Measurements from ENCODE around the gene SLC35F4.
"Not testable (repeated sequence)": the region's sequence is repeated elsewhere in the genome, so short reads cannot be mapped to it uniquely, and the experiment has no call there.

Gene SLC35F4

DNA sequence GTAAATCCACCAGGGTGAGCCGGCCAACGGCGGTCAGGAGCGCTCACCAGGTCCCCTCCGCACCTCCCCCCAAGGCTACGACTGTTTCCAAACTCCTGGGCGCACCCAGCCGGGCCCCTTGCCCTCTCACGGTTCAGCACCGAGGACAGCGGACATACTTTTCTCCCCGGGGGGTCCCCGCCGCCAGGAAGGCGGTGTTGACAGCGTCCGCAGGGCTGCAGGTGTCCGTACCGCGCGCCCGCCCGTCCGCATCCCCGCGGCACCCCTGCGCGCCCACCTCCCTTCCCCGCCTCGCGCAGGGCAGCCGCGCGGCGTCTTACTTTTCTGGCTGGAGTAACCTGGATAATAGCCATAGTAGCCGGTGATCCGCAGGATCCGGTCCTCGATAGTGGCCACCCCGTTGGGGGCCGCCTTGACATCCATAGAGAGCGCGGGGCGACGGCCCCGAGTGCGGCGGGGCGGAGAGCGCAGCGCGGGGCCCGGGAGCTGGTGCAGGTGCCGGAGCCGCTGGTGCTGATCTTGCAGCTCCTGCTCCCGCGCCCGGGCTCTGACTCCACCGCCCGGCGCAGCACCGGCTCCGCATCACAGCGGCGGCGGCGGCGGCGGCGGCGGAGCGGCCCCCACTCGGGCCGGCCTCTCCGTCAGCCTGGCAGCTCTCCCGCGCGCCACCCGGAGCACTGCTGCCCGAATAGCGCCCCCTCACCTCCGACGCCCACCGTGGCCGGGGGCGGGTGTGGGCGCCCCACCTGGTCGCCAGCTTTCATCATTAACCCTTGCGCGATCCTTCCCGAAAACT, at the start of gene SLC35F4:
SLC35F4 (minus strand) TSS at position 690 of the 796 bp plus-strand sequence.
- DNase-seq: no peak

DNA sequence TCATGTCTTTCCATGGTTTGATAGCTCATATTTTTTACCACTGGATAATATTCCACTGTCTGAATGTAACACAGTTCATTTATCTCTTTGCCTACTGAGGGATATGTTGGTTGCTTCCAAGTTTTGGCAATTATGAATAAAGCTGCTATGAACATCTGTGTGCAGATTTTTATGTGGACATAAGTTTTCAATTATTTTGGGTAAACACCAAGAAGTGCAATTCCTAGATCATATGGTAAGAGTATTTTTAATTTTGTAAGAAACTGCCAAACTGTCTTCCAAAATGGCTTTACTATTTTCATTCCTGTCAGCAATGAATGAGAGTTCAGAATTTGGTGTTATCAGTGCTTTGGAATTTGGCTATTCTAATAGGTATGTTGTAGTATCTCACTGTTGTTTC, 43.7 kb upstream of the SLC35F4 start:
- no peak for DNase-seq

GRCh38 chr14:57903954-57904353, 38.1 kb upstream of the SLC35F4 start:
- no peak for DNase-seq

DNA sequence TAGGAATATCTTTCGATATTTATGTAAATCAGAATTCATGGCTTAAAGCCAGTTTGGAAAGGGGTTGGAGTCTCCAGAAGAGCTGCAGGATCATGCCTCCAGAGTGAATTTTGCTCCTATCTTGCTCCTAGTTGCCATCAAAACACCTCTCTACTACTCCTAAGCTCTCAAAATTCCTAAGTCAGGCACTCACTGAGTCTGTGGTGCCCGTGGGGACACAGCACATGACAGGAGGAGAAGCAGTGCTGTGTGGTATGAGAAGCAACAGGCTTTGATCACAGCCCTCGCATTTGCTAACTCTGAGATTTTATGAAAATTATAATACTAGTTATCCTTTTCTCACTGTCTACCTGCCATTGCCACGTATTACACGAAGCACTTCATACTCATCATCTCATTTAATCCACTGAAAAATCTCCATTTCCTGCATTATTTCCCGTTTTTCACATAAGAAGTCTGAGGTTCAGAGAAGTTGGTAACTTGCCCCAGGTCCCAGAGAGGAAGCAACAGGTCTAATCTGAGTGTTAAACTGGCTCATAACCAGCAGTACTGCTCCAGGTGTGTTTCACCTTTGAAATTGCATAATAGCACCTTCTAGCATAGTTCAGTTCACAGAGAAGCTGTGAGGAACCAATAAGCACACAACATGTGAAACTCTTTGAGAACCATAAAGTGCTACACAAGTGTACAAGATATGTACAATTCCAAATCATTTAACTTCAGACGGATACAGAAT, 33.1 kb upstream of the SLC35F4 start:
- DNase-seq: no peak

GRCh38 chr14:57897144-57897748, 31.4 kb upstream of the SLC35F4 start:
- DNase-seq: no peak

DNA sequence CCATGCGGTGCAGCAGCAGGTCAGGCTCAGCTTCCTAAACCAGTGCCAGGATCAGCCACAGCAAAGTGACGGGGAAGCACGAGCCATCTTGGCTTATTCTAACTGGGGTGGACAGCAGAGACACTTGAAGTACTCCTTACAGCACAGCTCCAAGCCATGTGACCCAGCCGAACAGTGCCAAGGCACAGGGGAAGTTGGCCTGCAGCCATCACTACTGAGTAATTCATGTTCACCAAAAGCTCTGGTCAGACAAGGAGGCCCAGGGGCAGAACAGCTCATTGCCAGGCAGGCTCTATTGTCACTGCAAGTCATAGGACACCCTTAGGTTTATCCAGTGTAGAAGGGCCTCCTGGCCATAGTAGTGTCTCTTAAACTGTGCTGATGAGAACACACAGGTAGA, 23.4 kb upstream of the SLC35F4 start:
- DNase-seq: no peak

- no peak for DNase-seq
Measured at GRCh38 chr14:57884175-57884574, 18.3 kb upstream of the SLC35F4 start.

DNA sequence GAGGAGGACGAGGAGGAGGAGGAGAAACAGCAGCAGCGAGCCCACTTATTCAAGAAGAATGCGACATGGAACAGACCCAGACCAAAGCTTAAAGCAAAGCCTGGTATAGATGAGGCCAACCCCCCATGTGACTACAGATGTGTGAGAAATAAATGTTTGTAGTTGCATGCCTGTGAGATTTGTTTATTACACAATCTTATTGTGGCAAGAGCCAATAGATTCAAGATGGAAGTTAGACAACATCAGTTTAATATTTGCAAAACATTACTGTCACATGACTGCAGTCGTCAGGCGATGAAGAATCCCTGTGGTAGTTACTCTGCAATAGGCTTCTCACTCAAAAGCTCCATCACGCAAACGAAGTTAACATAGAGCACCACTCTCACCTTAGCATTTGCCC, 17.2 kb upstream of the SLC35F4 start:
- no peak for DNase-seq

DNA sequence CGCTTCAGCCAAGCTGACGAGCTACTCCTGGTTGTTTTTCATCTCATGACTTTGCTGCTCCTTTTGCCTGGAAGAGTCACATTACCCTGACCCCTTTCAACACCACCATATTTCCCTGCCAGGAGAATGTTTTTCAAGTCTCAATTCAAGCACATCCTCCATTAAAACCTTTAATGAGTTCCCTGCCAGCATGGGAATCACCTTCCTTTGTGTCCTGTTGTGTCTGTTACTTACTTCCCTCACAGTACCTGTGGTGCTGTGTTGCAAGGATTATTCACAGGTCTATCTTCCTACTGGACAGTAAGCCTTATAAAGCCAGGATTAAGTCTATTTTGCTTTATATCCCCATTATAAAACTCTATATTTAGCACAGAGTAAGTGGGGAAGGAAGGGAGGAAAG, 13.6 kb upstream of the SLC35F4 start:
- DNase-seq: no peak

DNA sequence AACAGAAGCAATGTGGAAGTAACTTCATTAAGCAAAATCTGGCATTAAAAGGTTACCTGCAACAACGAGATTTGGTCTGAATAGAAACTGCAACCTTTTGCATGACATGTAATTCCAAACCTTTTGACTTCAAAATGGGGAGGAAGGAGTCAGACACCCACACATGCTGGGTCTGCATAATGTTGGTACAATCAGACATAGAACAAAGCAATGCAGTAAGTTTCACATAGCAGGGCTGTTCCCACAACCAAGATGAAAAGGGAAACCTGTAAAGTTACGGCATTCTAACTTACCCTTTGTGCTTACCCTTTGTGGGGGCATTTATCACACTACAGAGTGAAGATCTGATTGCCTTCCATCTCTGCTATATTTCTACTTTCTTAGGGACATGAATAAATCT, 10.1 kb upstream of the SLC35F4 start:
- DNase-seq: no peak

DNA sequence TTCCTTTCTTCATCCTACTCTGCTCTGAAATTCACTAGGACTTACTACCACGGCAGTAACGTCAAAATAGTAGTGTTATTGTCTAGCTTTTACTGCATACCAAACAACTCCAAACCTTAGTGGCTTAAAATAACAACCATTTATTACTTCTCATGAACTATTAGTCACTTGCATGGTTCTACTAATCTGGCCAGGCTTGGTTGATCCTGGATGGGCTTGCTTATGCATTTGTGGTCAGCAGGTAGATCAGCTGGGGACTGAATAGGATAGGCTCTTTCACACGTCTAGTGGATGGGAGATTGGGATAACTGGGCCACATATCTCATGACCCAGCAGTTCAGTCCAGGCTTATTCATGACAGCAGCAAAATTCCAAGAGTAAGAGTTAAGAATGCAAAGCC, 9.4 kb upstream of the SLC35F4 start:
- no peak for DNase-seq

DNA sequence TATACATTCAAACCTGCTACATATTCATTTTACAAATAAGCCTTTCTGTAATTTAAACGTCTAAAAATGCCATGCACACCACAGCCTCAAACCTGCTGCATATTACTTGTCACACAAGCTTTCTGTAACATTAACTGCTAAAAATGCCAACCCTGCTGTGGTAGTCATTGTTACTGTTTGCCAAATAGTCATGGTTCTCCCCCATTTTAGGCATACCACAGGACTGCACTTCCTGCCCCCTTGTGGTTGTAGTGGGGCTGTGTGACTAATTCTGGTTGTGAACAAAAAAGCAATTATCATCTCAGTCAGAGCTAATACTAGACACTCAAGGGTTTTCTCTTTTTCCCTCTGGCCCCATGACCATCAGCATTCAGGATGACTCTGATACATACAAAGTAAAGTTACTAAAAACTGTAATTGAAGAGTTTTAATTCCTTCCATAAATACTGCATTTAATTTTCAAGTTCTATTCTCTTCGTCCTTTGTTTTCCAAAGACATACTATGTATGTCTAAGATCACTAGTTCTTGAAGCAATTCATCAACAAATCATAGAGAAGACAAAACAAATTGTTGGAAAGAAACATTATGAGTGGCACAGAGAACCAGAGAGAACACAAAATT, 5.7 kb upstream of the SLC35F4 start:
- DNase-seq: no peak

DNA sequence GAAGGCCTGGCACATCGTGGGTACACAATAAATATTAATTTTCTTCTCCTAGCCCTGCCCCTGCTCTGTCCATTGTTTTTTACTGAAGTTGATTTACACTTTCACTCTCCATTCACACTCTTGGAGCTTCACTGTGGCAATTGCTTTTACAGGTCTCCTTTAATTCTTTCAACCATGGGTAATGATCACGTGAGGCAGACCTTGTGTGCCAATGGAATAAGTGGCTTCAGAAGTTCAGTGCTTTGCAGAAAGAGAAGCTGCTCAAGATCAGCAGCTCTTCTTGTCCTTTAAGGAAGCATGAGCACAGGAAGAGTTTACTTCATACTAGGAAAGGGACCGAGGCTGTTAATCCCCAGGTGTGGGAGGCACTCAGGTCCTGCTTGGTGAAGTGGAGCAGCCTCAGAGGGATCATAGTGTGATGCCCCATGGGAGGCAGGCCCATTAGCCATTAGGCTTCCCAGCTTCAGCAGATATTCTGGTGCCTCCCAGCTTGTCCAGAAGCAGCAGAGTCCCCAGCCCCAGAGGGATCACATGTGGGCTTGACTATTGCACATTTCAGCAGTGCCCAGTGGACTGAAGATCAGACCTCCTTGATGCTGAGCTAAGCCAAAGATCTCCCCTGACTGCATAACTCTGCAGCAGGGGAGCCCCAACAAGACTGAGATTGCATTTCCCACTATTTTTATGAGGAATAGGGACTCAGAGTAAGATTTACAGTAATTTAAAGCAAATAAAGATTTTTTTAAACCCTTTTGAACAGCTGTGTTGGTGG, 5.0 kb upstream of the SLC35F4 start:
- DNase-seq: no peak

DNA sequence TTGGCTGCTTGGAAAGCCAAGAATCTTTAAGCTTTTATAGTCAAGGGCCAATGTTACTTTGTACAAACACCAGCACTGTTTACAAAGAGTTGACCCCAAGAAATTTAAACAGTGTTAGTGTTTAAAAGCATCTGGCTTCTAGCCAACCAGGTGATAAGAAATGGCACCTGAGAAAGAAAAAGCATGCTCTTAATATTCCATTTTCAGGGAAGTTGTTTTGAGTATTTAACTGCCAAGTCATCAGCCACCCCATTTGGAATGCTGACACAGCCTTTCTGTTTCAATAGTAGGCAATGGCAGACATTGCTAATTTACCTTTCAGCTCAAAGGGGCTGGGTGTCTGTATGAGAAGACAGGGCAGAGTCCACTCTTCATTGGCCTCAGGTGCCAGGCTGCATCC, 3.7 kb upstream of the SLC35F4 start:
- no peak for DNase-seq

DNA sequence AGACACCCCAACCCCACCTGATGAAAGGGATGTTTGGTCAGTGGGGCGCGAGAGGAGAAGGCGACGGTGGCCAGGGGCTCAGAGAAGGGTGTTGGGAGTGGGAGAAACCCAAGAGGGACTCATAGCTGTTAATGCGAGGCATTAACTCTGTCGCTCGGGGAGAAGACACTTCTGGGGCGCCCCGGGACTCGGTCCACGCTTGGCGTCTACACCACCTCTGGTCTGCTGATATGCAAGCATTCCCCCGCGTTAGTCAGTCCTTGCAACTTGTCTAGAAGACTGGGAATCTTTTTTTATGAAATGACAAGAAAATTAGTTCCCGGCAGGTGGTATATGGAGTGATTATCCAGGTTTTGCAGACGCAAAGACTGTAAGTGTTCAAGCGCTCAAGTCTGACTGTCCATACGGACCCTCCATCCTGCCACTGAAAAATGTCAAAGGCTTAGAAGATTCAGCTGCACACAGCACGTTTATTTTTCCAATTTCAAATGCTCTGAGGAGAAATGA, 360 bp upstream of the SLC35F4 start:
- DNase-seq: no peak

GRCh38 chr14:57865066-57865402, 858 bp downstream of the SLC35F4 start:
- no peak for DNase-seq

DNA sequence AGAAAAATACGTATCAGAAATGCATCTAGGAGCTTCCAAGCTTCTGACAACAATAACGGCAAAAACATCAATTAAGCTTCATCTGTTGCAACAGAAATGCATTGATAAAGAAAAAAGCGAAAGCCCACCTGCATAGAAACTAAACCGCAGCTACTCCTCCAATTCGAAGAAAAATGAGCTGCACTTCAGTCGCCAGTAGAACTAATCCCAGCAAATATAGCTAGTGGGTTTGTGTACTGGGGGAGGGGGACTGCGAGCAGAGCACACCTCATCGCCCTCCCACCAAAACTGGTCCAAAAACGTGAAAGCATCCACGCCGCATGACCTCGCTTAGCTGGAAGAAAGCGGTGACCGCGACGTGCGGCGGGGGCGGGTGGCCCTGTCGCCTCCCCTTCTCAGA, 1.2 kb downstream of the SLC35F4 start:
- DNase-seq: no peak

DNA sequence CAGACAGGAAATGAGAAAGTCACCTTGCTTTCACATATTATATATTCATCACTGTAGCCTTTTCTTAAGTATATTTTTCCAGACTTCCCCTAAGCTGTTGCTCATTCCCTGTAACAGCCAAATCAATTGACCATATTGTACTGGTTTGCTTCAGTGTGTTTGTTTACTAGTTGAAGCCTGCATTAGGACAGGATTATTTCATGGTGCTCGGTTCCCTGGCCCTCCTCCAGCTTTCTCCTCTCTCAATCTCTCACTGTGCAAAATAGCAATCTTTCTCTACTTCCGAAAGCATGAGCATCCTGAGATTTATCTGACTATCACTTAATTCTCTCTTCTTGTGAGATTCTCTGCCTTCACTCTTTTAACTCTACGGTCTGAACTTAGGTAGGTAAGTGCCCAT, 2.4 kb downstream of the SLC35F4 start:
- DNase-seq: no peak

DNA sequence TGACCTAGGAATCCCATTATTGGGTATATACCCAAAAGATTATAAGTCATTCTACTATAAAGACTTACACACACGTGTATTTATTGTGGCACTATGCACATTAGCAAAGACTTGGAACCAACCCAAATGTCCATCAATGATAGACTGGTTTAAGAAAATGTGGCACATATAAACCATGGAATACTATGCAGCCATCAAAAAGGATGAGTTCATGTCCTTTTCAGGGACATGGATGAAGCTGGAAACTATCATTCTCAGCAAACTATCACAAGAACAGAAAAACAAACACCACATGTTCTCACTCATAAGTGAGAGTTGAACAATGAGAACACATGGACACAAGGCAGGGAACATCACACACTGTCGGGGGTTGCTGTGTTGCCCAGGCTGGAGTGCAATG, 10.2 kb downstream of the SLC35F4 start:
- not testable (repeated sequence) for DNase-seq

DNA sequence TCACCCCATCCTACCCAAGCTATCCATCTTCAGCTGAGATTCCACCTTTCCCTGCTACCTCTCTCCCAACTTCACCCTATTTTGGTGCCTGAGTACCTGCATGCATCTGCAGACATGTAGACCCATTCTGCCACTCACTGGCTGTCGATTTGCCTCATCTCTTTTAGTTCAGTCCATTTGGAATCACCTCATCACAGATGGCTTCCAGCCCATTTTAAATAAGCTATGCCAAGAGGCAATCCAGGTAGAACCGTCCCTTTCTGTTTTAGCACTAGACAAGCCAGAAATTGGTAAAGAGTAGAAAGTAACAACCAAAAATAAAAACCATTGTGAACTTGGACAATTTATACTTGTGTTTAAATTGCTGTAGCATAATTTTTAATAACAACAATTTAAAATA, 11.3 kb downstream of the SLC35F4 start:
- DNase-seq: no peak

DNA sequence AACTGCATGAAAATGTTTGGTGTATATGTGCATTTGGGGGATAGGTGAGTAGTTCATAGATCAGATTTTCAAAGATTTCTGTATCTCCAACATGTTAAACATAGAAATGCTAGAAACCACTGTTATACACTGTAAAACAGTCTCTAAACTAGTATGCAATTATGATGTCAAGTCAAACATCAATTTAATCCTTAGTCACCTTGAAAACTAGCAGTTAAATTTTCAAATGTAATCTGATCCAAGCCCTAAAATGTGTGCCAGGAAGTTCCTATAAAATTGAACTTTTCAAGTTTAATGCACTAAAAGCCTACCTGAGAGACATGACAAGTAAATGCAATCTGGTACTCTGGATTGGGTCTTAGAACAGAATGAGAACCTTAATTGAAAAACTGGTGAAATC, 14.5 kb downstream of the SLC35F4 start:
- no peak for DNase-seq

DNA sequence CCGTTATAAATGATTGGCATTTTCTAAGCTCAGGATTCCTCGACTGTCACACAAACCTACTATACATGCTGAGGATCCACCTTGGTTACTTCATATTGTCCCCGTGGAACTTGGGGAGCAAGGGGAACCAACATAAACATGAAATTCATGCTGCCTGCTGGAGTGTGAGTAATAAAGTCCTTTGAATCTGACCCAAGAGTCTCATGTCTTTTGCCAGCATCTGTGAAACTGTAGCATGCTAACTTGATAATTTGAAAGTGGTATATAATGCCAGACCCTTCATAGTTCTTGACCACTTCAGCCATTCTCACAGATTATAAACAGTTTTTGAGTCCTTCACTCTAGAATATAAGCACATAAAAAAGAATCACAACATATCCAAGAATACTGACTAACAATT, 17.1 kb downstream of the SLC35F4 start:
- DNase-seq: no peak

- no peak for DNase-seq
Measured at GRCh38 chr14:57848353-57848752, 17.5 kb downstream of the SLC35F4 start.

Data from T1000 (cell line).